Astrocyte (in vitro differentiated cells and primary cell): ENCODE results near the gene GPR137B.

Experiments
- EZH2 ChIP-seq: IDR thresholded peaks from 2 replicates; pipeline ENCODE4 v1.6.1; 2012; ENCODE audit warnings: mild to moderate bottlenecking, low read length, inconsistent platforms; ENCODE audit not compliant: insufficient read depth
- TF ChIP-seq, protein P1 (sequence below): IDR thresholded peaks from 2 replicates; pipeline ENCODE4 v1.5.1; 2011; ENCODE audit warnings: low read depth, mild to moderate bottlenecking, inconsistent platforms, low read length, moderate library complexity; ENCODE audit not compliant: insufficient read depth

DNA sequence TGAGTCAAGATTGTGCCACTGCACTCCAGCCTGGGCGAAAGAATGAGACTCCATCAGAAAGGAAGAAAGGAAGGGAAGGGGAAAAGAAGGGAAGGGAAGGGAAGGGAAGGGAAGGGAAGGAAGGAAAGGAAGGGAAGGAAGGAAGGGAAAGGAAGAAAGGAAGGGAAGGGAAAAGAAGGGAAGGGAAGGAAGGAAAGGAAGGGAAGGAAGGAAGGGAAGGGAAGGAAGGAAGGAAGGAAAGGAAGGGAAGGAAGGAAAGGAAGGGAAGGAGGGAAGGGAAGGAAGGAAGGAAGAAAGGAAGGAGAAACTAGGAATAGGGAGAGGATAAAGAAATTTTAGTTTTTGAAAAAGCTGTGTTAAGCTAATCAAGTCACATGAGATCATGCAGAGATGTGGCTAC is 44.1 kb upstream of the GPR137B start:
- TF ChIP-seq, protein P1, sequence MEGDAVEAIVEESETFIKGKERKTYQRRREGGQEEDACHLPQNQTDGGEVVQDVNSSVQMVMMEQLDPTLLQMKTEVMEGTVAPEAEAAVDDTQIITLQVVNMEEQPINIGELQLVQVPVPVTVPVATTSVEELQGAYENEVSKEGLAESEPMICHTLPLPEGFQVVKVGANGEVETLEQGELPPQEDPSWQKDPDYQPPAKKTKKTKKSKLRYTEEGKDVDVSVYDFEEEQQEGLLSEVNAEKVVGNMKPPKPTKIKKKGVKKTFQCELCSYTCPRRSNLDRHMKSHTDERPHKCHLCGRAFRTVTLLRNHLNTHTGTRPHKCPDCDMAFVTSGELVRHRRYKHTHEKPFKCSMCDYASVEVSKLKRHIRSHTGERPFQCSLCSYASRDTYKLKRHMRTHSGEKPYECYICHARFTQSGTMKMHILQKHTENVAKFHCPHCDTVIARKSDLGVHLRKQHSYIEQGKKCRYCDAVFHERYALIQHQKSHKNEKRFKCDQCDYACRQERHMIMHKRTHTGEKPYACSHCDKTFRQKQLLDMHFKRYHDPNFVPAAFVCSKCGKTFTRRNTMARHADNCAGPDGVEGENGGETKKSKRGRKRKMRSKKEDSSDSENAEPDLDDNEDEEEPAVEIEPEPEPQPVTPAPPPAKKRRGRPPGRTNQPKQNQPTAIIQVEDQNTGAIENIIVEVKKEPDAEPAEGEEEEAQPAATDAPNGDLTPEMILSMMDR, result no peak
- TF ChIP-seq EZH2, result no peak
